GM12878 (cell line): Measurements from ENCODE around the gene HS6ST1. TPM values are rescaled to one million over a fixed set of nuclear protein-coding genes. Genes with fewer than 3 reads are reported as not detected.

Experiments
- ATAC-seq: fragments of 200-7000 bp; cut with Tn5 transposase; 3 replicates; pipeline ENCODE4 v1.9.1; 2020; ENCODE audit warnings: mild to moderate bottlenecking, moderate library complexity
- BruUV-seq: library from RNA; stranded (reverse); fragments of 400-500 nt; replicated peaks from 2 replicates; lab custom pipeline; 2021; lab: Mats Ljungman, UMichigan
- CTCF ChIA-PET: fragments of 300-600 bp; sonication (Branson Sonifier 250); formaldehyde crosslinking; extraction: SDS; loops from one replicate; lab custom pipeline; 2021; ENCODE audit warnings: inconsistent platforms; lab: Yijun Ruan, JAX
- POLR2A ChIA-PET: fragments of 350-600 bp; formaldehyde crosslinking; extraction: SDS; loops from one replicate; lab custom pipeline; 2021; ENCODE audit warnings: inconsistent platforms; lab: Charles Lee
- RAD21 ChIA-PET: fragments of 300-600 bp; sonication (Branson Sonifier 250); formaldehyde crosslinking; loops from one replicate; lab custom pipeline; 2023; ENCODE audit warnings: antibody characterized with exemption; ENCODE audit not compliant: unreplicated experiment; lab: Charles Lee
- SMC1A ChIA-PET: fragments of 300-600 bp; sonication (Branson Sonifier 250); formaldehyde crosslinking; loops from one replicate; lab custom pipeline; 2023; ENCODE audit not compliant: unreplicated experiment, uncharacterized antibody; lab: Charles Lee
- DNase-seq: peaks from one replicate; pipeline ENCODE4 v3.0.0-alpha.2; 2011; ENCODE audit warnings: low read depth, low spot score
- FAIRE-seq: peaks from 3 replicates; lab custom pipeline; 2011; peaks lifted over from hg19 to GRCh38; lab: Jason Lieb, UNC
- H2AFZ ChIP-seq: 2 replicates; pipeline ENCODE4 v1.6.0; 2011; ENCODE audit warnings: low read depth, low read length, control low read depth; ENCODE audit not compliant: control insufficient read depth
- H3K27ac ChIP-seq: 2 replicates; pipeline ENCODE4 v1.5.1; 2011; ENCODE audit warnings: control low read depth; ENCODE audit not compliant: control insufficient read depth, insufficient read depth
- H3K27me3 ChIP-seq, 2 experiments: replicated peaks in 1 of 2; 2 replicates each; pipeline versions ENCODE4 v1.6.0 to v1.6.1; 2011; ENCODE audit warnings: low read length in 1 of 2; ENCODE audit not compliant: control insufficient read depth in 2 of 2, insufficient read depth in 2 of 2
- H3K36me3 ChIP-seq, 2 experiments: 2 replicates each; pipeline ENCODE4 v1.5.1; 2011; ENCODE audit warnings: low read length in 1 of 2; ENCODE audit not compliant: control insufficient read depth in 2 of 2, insufficient read depth in 2 of 2
- H3K4me1 ChIP-seq: 2 replicates; pipeline ENCODE4 v1.6.1; 2011; ENCODE audit warnings: mild to moderate bottlenecking, low read length, moderate library complexity, mixed read lengths; ENCODE audit not compliant: control insufficient read depth, insufficient read depth
- H3K4me2 ChIP-seq: 2 replicates; pipeline ENCODE4 v1.6.0; 2011; ENCODE audit warnings: control low read depth; ENCODE audit not compliant: control insufficient read depth, insufficient read depth
- H3K4me3 ChIP-seq: fragments of 200-600 bp; sonication (generic); 2 replicates; pipeline ENCODE4 v1.5.1; 2016
- H3K79me2 ChIP-seq: 2 replicates; pipeline ENCODE4 v1.6.0; 2011; ENCODE audit warnings: low read length; ENCODE audit not compliant: control insufficient read depth, insufficient read depth
- H3K9ac ChIP-seq: 2 replicates; pipeline ENCODE4 v1.8.0; 2011; ENCODE audit warnings: low read length, control low read depth, mixed read lengths; ENCODE audit not compliant: control insufficient read depth, insufficient read depth
- H3K9me3 ChIP-seq: replicated peaks from 3 replicates; pipeline ENCODE4 v1.5.1; 2011; ENCODE audit warnings: mild to moderate bottlenecking, low read length; ENCODE audit not compliant: control insufficient read depth, insufficient read depth
- H4K20me1 ChIP-seq: 2 replicates; pipeline ENCODE4 v1.6.0; 2011; ENCODE audit not compliant: control insufficient read depth, insufficient read depth
- BCL11A ChIP-seq: IDR thresholded peaks from 2 replicates; pipeline ENCODE4 v1.6.1; 2011; ENCODE audit warnings: low read depth, low read length
- CBX5 ChIP-seq: sonication (generic); IDR thresholded peaks from 2 replicates; pipeline ENCODE4 v1.6.1; 2016; ENCODE audit warnings: low read depth, moderate library complexity, mild to moderate bottlenecking, inconsistent platforms
- FOXM1 ChIP-seq: IDR thresholded peaks from 2 replicates; pipeline ENCODE4 v1.6.1; 2012; ENCODE audit warnings: low read depth, mild to moderate bottlenecking, inconsistent platforms, low read length, moderate library complexity
- GABPA ChIP-seq: IDR thresholded peaks from 2 replicates; pipeline ENCODE4 v1.6.1; 2014; ENCODE audit warnings: antibody characterized with exemption, low read depth, mild to moderate bottlenecking, inconsistent platforms
- KDM1A ChIP-seq: fragments of 200-600 bp; sonication (generic); IDR thresholded peaks from 2 replicates; pipeline ENCODE4 v1.6.1; 2016; ENCODE audit warnings: borderline replicate concordance
- MYB ChIP-seq: fragments of 150-350 bp; IDR thresholded peaks from 2 replicates; pipeline ENCODE4 v1.6.1; 2014; ENCODE audit warnings: mild to moderate bottlenecking, low read depth, low read length, borderline replicate concordance
- MYC ChIP-seq: IDR thresholded peaks from 2 replicates; pipeline ENCODE4 v1.6.1; 2011; ENCODE audit warnings: mild to moderate bottlenecking, low read length, moderate library complexity, inconsistent platforms; ENCODE audit not compliant: insufficient read depth, insufficient replicate concordance, insufficient read length, severe bottlenecking
- POLR2AphosphoS5 ChIP-seq: IDR thresholded peaks from 2 replicates; pipeline ENCODE4 v1.6.1; 2011; ENCODE audit warnings: mild to moderate bottlenecking, low read length, inconsistent platforms
- SPI1 ChIP-seq: IDR thresholded peaks from 2 replicates; pipeline ENCODE4 v1.6.1; 2011; ENCODE audit warnings: low read depth, mild to moderate bottlenecking, low read length, moderate library complexity, borderline replicate concordance; ENCODE audit not compliant: insufficient read depth
- TCF3 ChIP-seq: IDR thresholded peaks from 2 replicates; pipeline ENCODE4 v1.6.1; 2012; ENCODE audit warnings: low read depth, mild to moderate bottlenecking, low read length, borderline replicate concordance; ENCODE audit not compliant: insufficient read depth
- ZNF207 ChIP-seq: fragments of 450-650 bp; IDR thresholded peaks from 2 replicates; pipeline ENCODE4 v1.6.1; 2014; ENCODE audit warnings: antibody characterized with exemption, mild to moderate bottlenecking, borderline replicate concordance
- WGBS: methylation state at CpG from one replicate; pipeline ENCODE4 v1.1.6; 2016; ENCODE audit warnings: low lambda C conversion rate; ENCODE audit not compliant: insufficient replicate concordance, insufficient coverage; ENCODE audit errors: missing lambda C conversion rate; 5-methylcytosine and 5-hydroxymethylcytosine counted together
- in situ Hi-C: fragments of 300-500 bp; cut with MboI; formaldehyde crosslinking; loops from 9 replicates; pipeline ENCODE4 v1.14.3; 2018; ENCODE audit warnings: mixed read lengths
- intact Hi-C: fragments of 100-400 bp; cut with micrococcal nuclease; formaldehyde crosslinking; loops from one replicate; pipeline ENCODE4 v1.14.2; 2022; ENCODE audit not compliant: unreplicated experiment
- polyA plus RNA-seq, 11 experiments: library from polyadenylated mRNA; depleted of rRNA in 4 of 11; unstranded in 6 of 11; stranded (reverse) in 5 of 11; fragments of >200 nt; fragmentation: Nextera tagmentation in 4 of 11; fragmentation: Illumina TruSeq in 1 of 11; extraction: Ambion mirVana in 4 of 11; extraction: Trizol in 1 of 11; gene quantifications; 1 replicate in 1 of 11; 2 replicates in 10 of 11; pipeline versions ENCODE4 v1.2.1 to v1.2.3, GENCODE V29; 2011 to 2016; ENCODE audit warnings: inconsistent platforms in 2 of 11, missing spikeins in 2 of 11, low read depth in 1 of 11
- total RNA-seq, 4 experiments: library from RNA; depleted of rRNA in 3 of 4; stranded (reverse); fragments of >200 nt in 3 of 4; fragmentation: Illumina TruSeq in 1 of 4; extraction: Trizol in 1 of 4; gene quantifications; 2 replicates each; pipeline versions ENCODE4 v1.2.1 to v1.2.3, GENCODE V29; 2013 to 2021
- TF ChIP-seq, protein P1 (sequence below): IDR thresholded peaks from 2 replicates; pipeline ENCODE4 v1.6.1; 2012; ENCODE audit warnings: low read depth, low read length, improper control_type of control experiment
- TF ChIP-seq, protein P2 (sequence below): fragments of 450-650 bp; IDR thresholded peaks from 2 replicates; pipeline ENCODE4 v1.6.1; 2016; ENCODE audit warnings: mild to moderate bottlenecking
- TF ChIP-seq, protein P3 (sequence below): fragments of 450-650 bp; IDR thresholded peaks from 2 replicates; pipeline ENCODE4 v1.6.1; 2017; ENCODE audit warnings: mild to moderate bottlenecking, low read depth, inconsistent platforms; ENCODE audit not compliant: poor library complexity, severe bottlenecking

Gene HS6ST1
- total and polyA plus RNA-seq, 10 of the 15 experiments (the other 5 are each of a cell fraction or from before 2014, with no cell fraction given): 0.48 to 17.0 (median 4.7) TPM

DNA sequence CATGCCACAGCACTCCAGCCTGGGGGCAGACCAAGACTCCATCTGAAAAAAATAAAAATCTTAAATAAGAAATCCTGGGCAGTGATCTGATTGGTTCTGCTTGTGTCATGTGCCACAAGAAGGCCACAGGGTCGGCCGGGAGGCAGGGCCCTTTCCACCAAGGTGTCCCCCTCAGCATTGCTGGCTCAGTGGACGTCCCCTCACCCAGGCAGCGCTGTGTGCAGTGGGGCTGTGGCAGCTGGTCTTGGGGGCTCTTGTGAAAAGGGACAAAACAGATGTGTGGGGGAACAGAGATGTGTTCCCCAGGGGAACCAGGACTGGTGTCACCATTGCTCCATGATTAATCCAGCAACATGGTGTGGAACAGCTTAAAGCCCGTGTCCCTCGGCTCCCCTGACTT lies 60.5 kb downstream of the HS6ST1 start:
- Histone ChIP-seq H3K27me3 (no peaks in the 10 kb centered on the region; a peak in 1 of 4 replicates), H3K27ac (no peak overlapping the region), H3K9me3 (no peaks in the 10 kb centered on the region), H3K4me3 (no peak overlapping the region), H4K20me1 (no peaks in the 10 kb centered on the region), H2AFZ (no peak overlapping the region), H3K36me3 (no peaks in the 10 kb centered on the region), H3K4me2 (no peak overlapping the region), H3K4me1 (no peaks in the 10 kb centered on the region), H3K79me2 (no peaks in the 10 kb centered on the region), H3K9ac (no peak overlapping the region)
- WGBS: 7% methylated on average over 6 of the region's 6 CpGs
- DNase-seq (no peak), FAIRE-seq (no peak), ATAC-seq (no peak)
- TF ChIP-seq CBX5: no peak
- no peak for TF ChIP-seq ZNF207
- TF ChIP-seq, protein P1, sequence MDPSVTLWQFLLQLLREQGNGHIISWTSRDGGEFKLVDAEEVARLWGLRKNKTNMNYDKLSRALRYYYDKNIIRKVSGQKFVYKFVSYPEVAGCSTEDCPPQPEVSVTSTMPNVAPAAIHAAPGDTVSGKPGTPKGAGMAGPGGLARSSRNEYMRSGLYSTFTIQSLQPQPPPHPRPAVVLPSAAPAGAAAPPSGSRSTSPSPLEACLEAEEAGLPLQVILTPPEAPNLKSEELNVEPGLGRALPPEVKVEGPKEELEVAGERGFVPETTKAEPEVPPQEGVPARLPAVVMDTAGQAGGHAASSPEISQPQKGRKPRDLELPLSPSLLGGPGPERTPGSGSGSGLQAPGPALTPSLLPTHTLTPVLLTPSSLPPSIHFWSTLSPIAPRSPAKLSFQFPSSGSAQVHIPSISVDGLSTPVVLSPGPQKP: no peak
- TF ChIP-seq FOXM1: no peak
- TF ChIP-seq, protein P2, sequence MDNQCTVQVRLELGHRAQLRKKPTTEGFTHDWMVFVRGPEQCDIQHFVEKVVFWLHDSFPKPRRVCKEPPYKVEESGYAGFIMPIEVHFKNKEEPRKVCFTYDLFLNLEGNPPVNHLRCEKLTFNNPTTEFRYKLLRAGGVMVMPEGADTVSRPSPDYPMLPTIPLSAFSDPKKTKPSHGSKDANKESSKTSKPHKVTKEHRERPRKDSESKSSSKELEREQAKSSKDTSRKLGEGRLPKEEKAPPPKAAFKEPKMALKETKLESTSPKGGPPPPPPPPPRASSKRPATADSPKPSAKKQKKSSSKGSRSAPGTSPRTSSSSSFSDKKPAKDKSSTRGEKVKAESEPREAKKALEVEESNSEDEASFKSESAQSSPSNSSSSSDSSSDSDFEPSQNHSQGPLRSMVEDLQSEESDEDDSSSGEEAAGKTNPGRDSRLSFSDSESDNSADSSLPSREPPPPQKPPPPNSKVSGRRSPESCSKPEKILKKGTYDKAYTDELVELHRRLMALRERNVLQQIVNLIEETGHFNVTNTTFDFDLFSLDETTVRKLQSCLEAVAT: no peak
- no peak for TF ChIP-seq KDM1A
- TF ChIP-seq, protein P3, sequence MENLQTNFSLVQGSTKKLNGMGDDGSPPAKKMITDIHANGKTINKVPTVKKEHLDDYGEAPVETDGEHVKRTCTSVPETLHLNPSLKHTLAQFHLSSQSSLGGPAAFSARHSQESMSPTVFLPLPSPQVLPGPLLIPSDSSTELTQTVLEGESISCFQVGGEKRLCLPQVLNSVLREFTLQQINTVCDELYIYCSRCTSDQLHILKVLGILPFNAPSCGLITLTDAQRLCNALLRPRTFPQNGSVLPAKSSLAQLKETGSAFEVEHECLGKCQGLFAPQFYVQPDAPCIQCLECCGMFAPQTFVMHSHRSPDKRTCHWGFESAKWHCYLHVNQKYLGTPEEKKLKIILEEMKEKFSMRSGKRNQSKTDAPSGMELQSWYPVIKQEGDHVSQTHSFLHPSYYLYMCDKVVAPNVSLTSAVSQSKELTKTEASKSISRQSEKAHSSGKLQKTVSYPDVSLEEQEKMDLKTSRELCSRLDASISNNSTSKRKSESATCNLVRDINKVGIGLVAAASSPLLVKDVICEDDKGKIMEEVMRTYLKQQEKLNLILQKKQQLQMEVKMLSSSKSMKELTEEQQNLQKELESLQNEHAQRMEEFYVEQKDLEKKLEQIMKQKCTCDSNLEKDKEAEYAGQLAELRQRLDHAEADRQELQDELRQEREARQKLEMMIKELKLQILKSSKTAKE: no peak
- TF ChIP-seq GABPA: no peak
- TF ChIP-seq TCF3: no peak
- TF ChIP-seq BCL11A: no peak
- TF ChIP-seq POLR2AphosphoS5: no peak
- no peak for TF ChIP-seq MYB
- TF ChIP-seq MYC: no peak
- TF ChIP-seq SPI1: no peak
- in situ Hi-C loops: no loop called here
- SMC1A ChIA-PET: interaction anchor here (0.6 kb wide), 1 partner anchor 711 kb away, joined by 4 read pairs; no protein-coding TSS in a partner anchor
- CTCF ChIA-PET: no interaction called here
- POLR2A ChIA-PET: no interaction called here
- intact Hi-C loops: no loop called here
- no TSS peak for BruUV-seq
- RAD21 ChIA-PET: no interaction called here
